GM12874 (cell line): ENCODE results near the gene MCF2L2.

Source experiments
- CTCF ChIP-seq: IDR thresholded peaks from 2 replicates; pipeline ENCODE4 v1.5.1; 2011; ENCODE audit warnings: low read depth, mild to moderate bottlenecking, control low read depth, low read length, moderate library complexity; ENCODE audit not compliant: insufficient read depth

Gene MCF2L2

GRCh38 chr3:183428447-183429211 lies at the start of gene MCF2L2:
TSS of gene MCF2L2 (minus strand) at chr3:183428619. CDS start at chr3:183427977, 642 bp downstream.
- TF ChIP-seq CTCF, result no peak

GRCh38 chr3:183477801-183478456 lies 49.5 kb upstream of the MCF2L2 start:
- TF ChIP-seq CTCF, result no peak

- TF ChIP-seq CTCF, result no peak
Measured at GRCh38 chr3:183475016-183475763, 46.8 kb upstream of the MCF2L2 start.

- TF ChIP-seq CTCF, result no peak
Measured at GRCh38 chr3:183473969-183474368, 45.5 kb upstream of the MCF2L2 start.

- TF ChIP-seq CTCF, result no peak
Measured at GRCh38 chr3:183472155-183472554, 43.7 kb upstream of the MCF2L2 start.

- no peak for TF ChIP-seq CTCF
Measured at GRCh38 chr3:183468424-183468823, 40.0 kb upstream of the MCF2L2 start.

GRCh38 chr3:183466575-183466974 lies 38.2 kb upstream of the MCF2L2 start:
- TF ChIP-seq CTCF, result no peak
